Measurements from ENCODE around the gene FOXJ3.
A peak's percentile ranks its signal among the peaks of the same experiment; 100 is the strongest.

DNA sequence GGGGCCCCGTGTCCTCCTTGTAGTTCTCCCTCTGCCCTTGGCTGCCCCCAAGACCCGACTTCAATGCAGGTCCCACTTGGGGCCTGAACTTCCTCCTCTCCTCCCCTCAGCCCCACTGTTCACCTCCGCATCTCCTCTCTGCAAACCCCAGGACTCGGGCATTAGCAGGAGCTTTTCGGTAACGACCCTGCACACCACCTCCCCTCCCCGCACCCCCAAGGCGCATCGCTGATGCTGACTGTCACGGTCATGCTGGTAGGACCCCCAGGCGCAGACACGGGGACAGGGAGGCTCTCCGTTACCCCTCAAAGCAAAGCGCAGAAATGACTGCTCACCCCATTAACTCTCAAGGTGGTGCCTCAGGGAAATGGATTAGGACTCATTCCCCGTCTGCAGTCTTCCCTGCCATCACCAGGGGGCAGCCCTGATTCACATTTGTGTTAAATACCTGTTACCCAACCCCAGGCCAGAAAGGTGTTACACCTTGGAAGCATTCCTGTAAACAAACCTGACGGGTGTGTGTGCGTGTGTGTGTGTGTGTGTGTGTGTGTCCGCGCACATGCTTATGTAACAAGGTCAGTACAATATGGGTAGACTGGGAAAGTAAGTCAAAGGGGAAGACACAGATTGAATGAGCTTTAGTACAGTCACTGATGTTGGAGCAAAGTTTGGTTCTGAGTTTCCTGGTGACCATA is 188.3 kb downstream of the FOXJ3 start:
- TF ChIP-seq, protein P1, sequence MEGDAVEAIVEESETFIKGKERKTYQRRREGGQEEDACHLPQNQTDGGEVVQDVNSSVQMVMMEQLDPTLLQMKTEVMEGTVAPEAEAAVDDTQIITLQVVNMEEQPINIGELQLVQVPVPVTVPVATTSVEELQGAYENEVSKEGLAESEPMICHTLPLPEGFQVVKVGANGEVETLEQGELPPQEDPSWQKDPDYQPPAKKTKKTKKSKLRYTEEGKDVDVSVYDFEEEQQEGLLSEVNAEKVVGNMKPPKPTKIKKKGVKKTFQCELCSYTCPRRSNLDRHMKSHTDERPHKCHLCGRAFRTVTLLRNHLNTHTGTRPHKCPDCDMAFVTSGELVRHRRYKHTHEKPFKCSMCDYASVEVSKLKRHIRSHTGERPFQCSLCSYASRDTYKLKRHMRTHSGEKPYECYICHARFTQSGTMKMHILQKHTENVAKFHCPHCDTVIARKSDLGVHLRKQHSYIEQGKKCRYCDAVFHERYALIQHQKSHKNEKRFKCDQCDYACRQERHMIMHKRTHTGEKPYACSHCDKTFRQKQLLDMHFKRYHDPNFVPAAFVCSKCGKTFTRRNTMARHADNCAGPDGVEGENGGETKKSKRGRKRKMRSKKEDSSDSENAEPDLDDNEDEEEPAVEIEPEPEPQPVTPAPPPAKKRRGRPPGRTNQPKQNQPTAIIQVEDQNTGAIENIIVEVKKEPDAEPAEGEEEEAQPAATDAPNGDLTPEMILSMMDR (IDR thresholded peaks at IDR 0.05 in 4 of 5, conservative IDR thresholded peaks at IDR 0.05 in 1 of 5) = peak; percentile 68 to 85 (median 73)
- TF ChIP-seq POLR2A (IDR thresholded peaks at IDR 0.05) = no peak
